ENCODE results near the gene MCM3AP. TPM values are rescaled to one million over a fixed set of nuclear protein-coding genes. Genes with fewer than 3 reads are reported as not detected.
A peak's percentile ranks its signal among the peaks of the same experiment; 100 is the strongest.
"Not testable (repeated sequence)": the region's sequence is repeated elsewhere in the genome, so short reads cannot be mapped to it uniquely, and the experiment has no call there.

The MCM3AP gene
- total and polyA plus RNA-seq, 5 donors, result 26.0 to 62.1 (median 59.5) TPM

DNA sequence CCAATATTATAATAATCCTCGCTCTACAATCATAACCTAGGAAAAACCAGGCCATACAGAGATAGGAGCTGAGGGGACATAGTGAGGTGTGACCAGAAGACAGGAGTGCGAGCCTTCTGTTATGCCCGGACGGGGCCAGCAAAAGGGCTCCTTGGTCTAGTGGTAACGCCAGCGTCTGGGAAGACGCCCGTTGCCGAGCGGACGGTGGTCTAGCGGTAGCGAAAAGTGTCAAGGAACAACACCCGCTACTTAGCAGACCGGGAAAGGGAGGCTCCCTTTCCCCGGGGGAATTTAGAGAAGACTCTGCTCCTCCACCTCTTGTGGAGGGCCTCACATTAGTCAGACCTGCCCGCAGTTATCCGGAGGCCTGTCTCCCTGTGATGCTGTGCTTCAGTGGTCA is 61.8 kb downstream of the MCM3AP start:
- H3K27me3 ChIP-seq (ENCODE audit: control insufficient read depth, insufficient read depth); H3K27ac ChIP-seq (ENCODE audit: low read length); H3K4me3 ChIP-seq (ENCODE audit: low read length); H3K9me3 ChIP-seq (ENCODE audit: control insufficient read depth, low read length); DNase-seq; ATAC-seq: not testable (repeated sequence)
- H3K4me1 ChIP-seq (ENCODE audit: control insufficient read depth, insufficient read depth, low read length), result peaks cover 11% of the 10 kb centered on the region
- 94% methylated on average over 18 of the region's 18 CpGs for WGBS
- intact Hi-C loops (cut with DNase I), result loop anchor here in 1 of 4 donors (10.0 kb wide), 1 partner anchor 69 kb away; the partner anchor contains the start of gene FTCD

GRCh38 chr21:46223217-46223616 is 62.2 kb downstream of the MCM3AP start:
- H3K27me3 ChIP-seq (ENCODE audit: control insufficient read depth, insufficient read depth), result no peaks in the 10 kb centered on the region
- ATAC-seq, result no peak
- no peak overlapping the region for H3K4me3 ChIP-seq (ENCODE audit: low read length)
- no peaks in the 10 kb centered on the region for H3K9me3 ChIP-seq (ENCODE audit: control insufficient read depth, low read length)
- H3K4me1 ChIP-seq (ENCODE audit: control insufficient read depth, insufficient read depth, low read length), result peaks cover 11% of the 10 kb centered on the region
- 89% methylated on average over 7 of the region's 7 CpGs for WGBS
- H3K27ac ChIP-seq (ENCODE audit: low read length), result no peak overlapping the region
- intact Hi-C loops (cut with DNase I), result loop anchor here in 1 of 4 donors (10.0 kb wide), 1 partner anchor 68 kb away; the partner anchor contains the start of gene FTCD
- DNase-seq, result no peak

- 69% methylated on average over 11 of the region's 11 CpGs for WGBS
- no peaks in the 10 kb centered on the region for H3K9me3 ChIP-seq (ENCODE audit: control insufficient read depth, low read length)
- DNase-seq, result no peak
- peak; percentile 3 to 4 for ATAC-seq
- H3K27ac ChIP-seq (ENCODE audit: low read length), result peak overlapping the region; percentile 11
- intact Hi-C loops (cut with DNase I), result loop anchor here in 1 of 4 donors (10.0 kb wide), 1 partner anchor 68 kb away; the partner anchor contains the start of gene FTCD
- peaks cover 11% of the 10 kb centered on the region for H3K4me1 ChIP-seq (ENCODE audit: control insufficient read depth, insufficient read depth, low read length)
- no peaks in the 10 kb centered on the region for H3K27me3 ChIP-seq (ENCODE audit: control insufficient read depth, insufficient read depth)
- no peak overlapping the region for H3K4me3 ChIP-seq (ENCODE audit: low read length)
Observed at GRCh38 chr21:46222436-46223116, 62.8 kb downstream of the MCM3AP start.

DNA sequence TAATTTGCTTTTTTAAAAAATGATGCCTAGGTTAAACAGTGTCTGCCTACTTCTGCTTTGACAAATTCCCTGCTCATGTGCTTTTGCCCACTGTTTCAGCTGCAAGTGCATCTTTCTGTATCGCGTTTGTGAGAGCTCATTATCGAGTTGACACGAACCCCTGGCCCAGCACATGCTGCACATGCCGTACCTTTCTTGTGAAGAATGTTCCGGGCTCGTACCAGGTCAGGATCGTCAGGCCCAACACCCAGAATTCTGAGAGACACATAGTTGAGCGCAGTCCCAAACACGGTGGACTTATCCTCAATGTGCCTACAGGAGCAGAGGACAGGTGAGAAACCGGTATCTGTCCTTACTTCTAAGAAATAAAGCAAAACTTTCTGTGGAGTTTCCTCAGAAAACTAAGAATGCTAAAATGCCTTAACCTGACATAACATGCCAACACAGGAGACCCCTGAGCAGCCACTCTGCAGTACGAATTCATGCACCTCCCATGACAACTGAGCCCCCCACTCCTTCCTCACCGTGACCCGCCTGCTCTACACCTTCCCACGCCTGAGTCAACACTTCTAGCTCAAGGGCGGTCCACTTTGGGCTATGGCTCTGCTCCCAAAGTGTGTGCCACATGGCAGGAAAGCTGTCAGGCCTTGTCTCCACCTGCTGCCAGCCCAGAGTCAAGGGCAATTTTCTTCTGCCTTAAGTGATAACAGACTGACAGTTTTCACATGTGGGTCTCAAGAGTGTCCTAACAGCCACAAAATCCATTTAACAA is 63.6 kb downstream of the MCM3AP start:
- H3K27ac ChIP-seq (ENCODE audit: low read length), result peak overlapping the region; percentile 38
- H3K9me3 ChIP-seq (ENCODE audit: control insufficient read depth, low read length), result no peaks in the 10 kb centered on the region
- DNase-seq (peak in 2 of 3 donors; percentile 77), ATAC-seq (peak; percentile 57 to 66)
- H3K27me3 ChIP-seq (ENCODE audit: control insufficient read depth, insufficient read depth), result no peaks in the 10 kb centered on the region
- intact Hi-C loops (cut with DNase I), result loop anchor here in 1 of 4 donors (10.0 kb wide), 1 partner anchor 67 kb away; the partner anchor contains the start of gene FTCD
- H3K4me1 ChIP-seq (ENCODE audit: control insufficient read depth, insufficient read depth, low read length), result peaks cover 6% of the 10 kb centered on the region
- H3K4me3 ChIP-seq (ENCODE audit: low read length), result no peak overlapping the region
- WGBS, result 67% methylated on average over 16 of the region's 16 CpGs

DNA sequence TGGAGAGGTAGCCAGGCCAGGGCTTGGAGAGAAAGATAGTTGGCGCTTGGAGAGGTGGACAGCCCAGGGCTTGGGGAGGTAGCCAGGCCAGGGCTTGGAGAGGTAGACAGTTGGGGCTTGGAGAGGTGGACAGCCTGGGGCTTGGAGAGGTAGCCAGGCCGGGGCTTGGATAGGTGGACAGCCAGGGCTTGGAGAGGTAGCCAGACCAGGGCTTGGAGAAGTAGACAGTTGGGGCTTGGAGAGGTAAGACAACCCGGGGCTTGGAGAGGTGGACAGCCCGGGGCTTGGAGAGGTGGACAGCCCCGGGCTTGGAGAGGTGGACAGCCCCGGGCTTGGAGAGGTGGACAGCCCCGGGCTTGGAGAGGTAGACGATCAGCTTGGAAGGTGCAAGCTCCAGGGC is 64.6 kb downstream of the MCM3AP start:
- ATAC-seq (no peak), DNase-seq (no peak)
- H3K27me3 ChIP-seq (ENCODE audit: control insufficient read depth, insufficient read depth), result no peaks in the 10 kb centered on the region
- peaks cover 2% of the 10 kb centered on the region for H3K4me1 ChIP-seq (ENCODE audit: control insufficient read depth, insufficient read depth, low read length)
- WGBS, result 97% methylated on average over 8 of the region's 8 CpGs
- H3K9me3 ChIP-seq (ENCODE audit: control insufficient read depth, low read length), result no peaks in the 10 kb centered on the region
- H3K27ac ChIP-seq (ENCODE audit: low read length), result no peak overlapping the region
- intact Hi-C loops (cut with DNase I), result loop anchor here in 1 of 4 donors (10.0 kb wide), 1 partner anchor 66 kb away; the partner anchor contains the start of gene FTCD
- H3K4me3 ChIP-seq (ENCODE audit: low read length), result no peak overlapping the region

DNA sequence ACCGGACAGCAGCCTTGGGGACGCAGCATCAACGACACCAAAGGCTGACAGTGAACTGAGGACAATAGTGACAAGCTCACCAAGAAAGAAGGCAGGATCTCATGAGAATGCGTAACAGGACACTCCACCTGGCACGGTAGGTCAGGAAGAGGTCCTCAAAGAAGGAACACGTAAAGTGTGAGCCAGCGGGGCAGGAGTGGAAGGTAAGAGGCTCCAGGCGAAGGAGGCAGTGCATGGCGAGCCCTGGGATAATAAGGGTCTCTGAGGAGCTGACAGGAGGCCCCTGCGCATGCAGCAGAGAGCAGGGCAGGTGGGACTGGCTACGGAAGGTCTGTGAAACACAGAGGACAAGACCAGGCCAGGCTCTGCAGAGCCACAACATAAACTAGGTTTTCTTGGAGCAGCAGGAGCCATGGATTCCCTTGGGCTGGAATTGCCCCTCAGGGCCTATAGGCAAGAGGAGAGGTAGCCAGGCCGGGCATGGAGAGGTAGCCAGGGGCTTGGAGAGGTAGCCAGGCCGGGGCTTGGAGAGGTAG is 65.1 kb downstream of the MCM3AP start:
- peaks cover 2% of the 10 kb centered on the region for H3K4me1 ChIP-seq (ENCODE audit: control insufficient read depth, insufficient read depth, low read length)
- H3K27ac ChIP-seq (ENCODE audit: low read length), result no peak overlapping the region
- H3K27me3 ChIP-seq (ENCODE audit: control insufficient read depth, insufficient read depth), result no peaks in the 10 kb centered on the region
- 87% methylated on average over 13 of the region's 13 CpGs for WGBS
- intact Hi-C loops (cut with DNase I), result loop anchor here in 1 of 4 donors (10.0 kb wide), 1 partner anchor 66 kb away; the partner anchor contains the start of gene FTCD
- DNase-seq (no peak), ATAC-seq (no peak)
- no peaks in the 10 kb centered on the region for H3K9me3 ChIP-seq (ENCODE audit: control insufficient read depth, low read length)
- no peak overlapping the region for H3K4me3 ChIP-seq (ENCODE audit: low read length)

DNA sequence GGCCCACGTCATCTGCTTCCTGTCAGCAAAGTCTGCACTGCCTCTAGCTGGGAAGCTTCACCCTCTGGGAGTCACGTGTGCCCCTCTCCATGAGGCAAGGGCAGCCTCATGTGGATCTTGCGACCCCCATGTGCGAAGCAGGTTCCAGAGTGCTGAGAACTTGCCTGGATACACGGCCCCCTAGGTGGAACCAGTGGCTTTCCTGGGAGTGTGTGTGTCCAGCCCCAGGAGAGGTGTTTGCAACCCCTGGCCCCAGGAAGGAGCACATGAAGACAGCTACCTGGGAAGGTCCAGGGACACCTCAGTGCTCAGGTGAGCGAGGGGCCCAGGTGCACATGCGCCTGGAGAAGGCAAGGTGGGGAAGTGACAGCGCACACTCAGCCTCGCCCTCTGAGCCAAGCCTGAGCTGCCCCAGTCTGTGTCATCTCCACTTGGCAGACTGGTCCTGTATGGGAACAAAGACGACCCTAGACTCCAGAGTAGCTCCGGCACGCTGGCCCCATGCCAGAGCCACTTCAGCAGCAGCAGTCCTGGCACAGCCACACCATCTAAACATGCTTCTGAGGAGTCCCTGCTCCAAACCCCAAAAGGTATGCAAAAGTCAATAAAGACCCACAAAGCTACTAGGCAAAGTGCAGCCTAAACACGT is 65.7 kb downstream of the MCM3AP start:
- DNase-seq, result peak in 2 of 3 donors; percentile 79 to 86
- Histone ChIP-seq H3K27ac (ENCODE audit: low read length) (no peak overlapping the region), H3K4me3 (ENCODE audit: low read length) (no peak overlapping the region), H3K9me3 (ENCODE audit: control insufficient read depth, low read length) (no peaks in the 10 kb centered on the region), H3K27me3 (ENCODE audit: control insufficient read depth, insufficient read depth) (no peaks in the 10 kb centered on the region), H3K4me1 (ENCODE audit: control insufficient read depth, insufficient read depth, low read length) (peaks cover 2% of the 10 kb centered on the region)
- ATAC-seq, result peak; percentile 7 to 16
- intact Hi-C loops (cut with DNase I), result loop anchor here in 3 of 4 donors (10.0 kb wide), 2 partner anchors 55 to 65 kb away; partner anchors contain the start of gene FTCD (in 2 of the 3)
- 64% methylated on average over 13 of the region's 13 CpGs for WGBS

DNA sequence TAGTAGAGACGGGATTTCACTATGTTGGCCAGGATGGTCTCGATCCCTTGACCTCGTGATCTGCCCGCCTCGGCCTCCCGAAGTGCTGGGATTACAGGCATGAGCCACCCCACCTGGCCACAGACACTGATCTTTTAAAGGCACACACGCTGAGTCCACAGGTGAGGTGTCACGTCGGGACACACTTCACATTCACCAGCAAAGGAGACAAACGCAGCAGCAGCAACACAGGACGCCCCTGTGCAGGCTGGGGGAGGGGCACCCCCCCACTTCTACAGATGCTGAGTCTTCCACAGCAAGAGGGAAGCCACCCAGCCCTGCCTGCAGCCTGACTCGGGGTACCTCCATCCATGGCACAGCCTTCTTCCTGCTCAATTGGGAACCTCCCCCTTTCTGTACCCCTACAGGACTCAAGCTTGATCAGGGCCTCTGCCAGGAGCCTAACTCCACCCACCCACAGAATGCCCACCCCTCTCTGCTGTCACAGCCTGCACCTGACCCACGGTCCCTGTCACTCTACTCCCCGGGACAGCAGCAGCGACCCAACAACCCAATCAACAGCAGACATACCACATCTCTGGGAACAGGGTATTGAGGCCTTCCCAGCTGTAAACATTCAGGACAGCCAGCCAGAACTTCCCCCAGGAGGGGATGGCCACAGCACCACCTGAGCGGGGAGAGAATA is 66.4 kb downstream of the MCM3AP start:
- intact Hi-C loops (cut with DNase I), result loop anchor here in 2 of 4 donors (10.0 kb wide), 2 partner anchors 56 to 64 kb away; partner anchors contain the start of gene FTCD (in 1 of the 2)
- Histone ChIP-seq H3K4me1 (ENCODE audit: control insufficient read depth, insufficient read depth, low read length) (peaks cover 2% of the 10 kb centered on the region), H3K9me3 (ENCODE audit: control insufficient read depth, low read length) (no peaks in the 10 kb centered on the region), H3K27ac (ENCODE audit: low read length) (no peak overlapping the region), H3K4me3 (ENCODE audit: low read length) (no peak overlapping the region), H3K27me3 (ENCODE audit: control insufficient read depth, insufficient read depth) (no peaks in the 10 kb centered on the region)
- no peak for ATAC-seq
- 86% methylated on average over 16 of the region's 16 CpGs for WGBS
- peak in 1 of 3 donors; percentile 55 for DNase-seq

- H3K9me3 ChIP-seq (ENCODE audit: control insufficient read depth, low read length), result no peaks in the 10 kb centered on the region
- ATAC-seq (no peak), DNase-seq (no peak)
- H3K27ac ChIP-seq (ENCODE audit: low read length), result no peak overlapping the region
- 93% methylated on average over 22 of the region's 22 CpGs for WGBS
- intact Hi-C loops (cut with DNase I), result loop anchor here in 2 of 4 donors (10.0 kb wide), 2 partner anchors 57 to 63 kb away; partner anchors contain the start of gene FTCD (in 1 of the 2)
- no peaks in the 10 kb centered on the region for H3K27me3 ChIP-seq (ENCODE audit: control insufficient read depth, insufficient read depth)
- H3K4me1 ChIP-seq (ENCODE audit: control insufficient read depth, insufficient read depth, low read length), result peaks cover 2% of the 10 kb centered on the region
- H3K4me3 ChIP-seq (ENCODE audit: low read length), result no peak overlapping the region
Observed at GRCh38 chr21:46217511-46218196, 67.8 kb downstream of the MCM3AP start.

Data from right cardiac atrium (tissue), 5 donors.